Body of pancreas (tissue), 4 donors: ENCODE data around the gene SSUH2.

Experiments used
- POLR2A ChIP-seq, 3 donors: fragments of 450-650 bp; IDR thresholded peaks; one replicate each; pipeline ENCODE4 v1.6.1; 2016; ENCODE audit warnings: antibody characterized with exemption in 3 of 3, mild to moderate bottlenecking in 2 of 3
- TF ChIP-seq, protein P1 (sequence below), 7 experiments: fragments of 450-650 bp in 4 of 7; fragments of 200-600 bp in 3 of 7; sonication (generic) in 3 of 7; IDR thresholded peaks; one replicate each; pipeline ENCODE4 v1.5.1; 2016 to 2019; ENCODE audit warnings: antibody characterized with exemption in 7 of 7

DNA sequence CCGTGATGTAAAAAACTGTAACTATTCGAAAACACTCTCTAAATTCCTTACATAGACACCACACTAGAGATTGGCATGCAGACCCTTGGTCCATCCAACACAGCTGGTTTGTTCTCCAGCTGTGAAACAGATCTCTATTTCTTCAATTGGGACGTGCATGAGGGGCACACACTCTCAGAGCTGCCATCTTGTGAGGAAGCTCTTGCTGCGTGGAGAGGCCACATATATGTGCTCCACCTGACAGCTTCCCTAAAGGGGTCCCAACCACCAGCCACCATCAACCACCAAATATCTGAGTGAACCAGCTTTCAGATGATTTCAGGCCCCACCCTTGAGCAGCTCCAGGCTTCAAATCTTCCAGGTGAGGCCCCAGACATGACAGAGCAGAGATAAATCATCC, 25.6 kb downstream of the SSUH2 start:
- TF ChIP-seq, protein P1, sequence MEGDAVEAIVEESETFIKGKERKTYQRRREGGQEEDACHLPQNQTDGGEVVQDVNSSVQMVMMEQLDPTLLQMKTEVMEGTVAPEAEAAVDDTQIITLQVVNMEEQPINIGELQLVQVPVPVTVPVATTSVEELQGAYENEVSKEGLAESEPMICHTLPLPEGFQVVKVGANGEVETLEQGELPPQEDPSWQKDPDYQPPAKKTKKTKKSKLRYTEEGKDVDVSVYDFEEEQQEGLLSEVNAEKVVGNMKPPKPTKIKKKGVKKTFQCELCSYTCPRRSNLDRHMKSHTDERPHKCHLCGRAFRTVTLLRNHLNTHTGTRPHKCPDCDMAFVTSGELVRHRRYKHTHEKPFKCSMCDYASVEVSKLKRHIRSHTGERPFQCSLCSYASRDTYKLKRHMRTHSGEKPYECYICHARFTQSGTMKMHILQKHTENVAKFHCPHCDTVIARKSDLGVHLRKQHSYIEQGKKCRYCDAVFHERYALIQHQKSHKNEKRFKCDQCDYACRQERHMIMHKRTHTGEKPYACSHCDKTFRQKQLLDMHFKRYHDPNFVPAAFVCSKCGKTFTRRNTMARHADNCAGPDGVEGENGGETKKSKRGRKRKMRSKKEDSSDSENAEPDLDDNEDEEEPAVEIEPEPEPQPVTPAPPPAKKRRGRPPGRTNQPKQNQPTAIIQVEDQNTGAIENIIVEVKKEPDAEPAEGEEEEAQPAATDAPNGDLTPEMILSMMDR (IDR thresholded peaks at IDR 0.05): no peak
- no peak for TF ChIP-seq POLR2A (IDR thresholded peaks at IDR 0.05)
